HepG2 (cell line): Measurements from ENCODE around the gene APRT. TPM values are rescaled to one million over a fixed set of nuclear protein-coding genes. Genes with fewer than 3 reads are reported as not detected.
A peak's percentile ranks its signal among the peaks of the same experiment; 100 is the strongest.

Experiments used
- ATF3 ChIP-seq: sonication (generic); formaldehyde crosslinking; IDR thresholded peaks from 2 replicates; pipeline ENCODE4 v1.4.0; 2020; ENCODE audit warnings: missing genetic modification reagents
- GABPA ChIP-seq, 2 experiments: IDR thresholded peaks; 2 replicates each; pipeline ENCODE4 v1.6.1; 2011 to 2016; ENCODE audit warnings: low read depth in 2 of 2, low read length in 1 of 2, missing biosample characterization in 1 of 2, missing genetic modification characterization in 1 of 2
- KAT7 ChIP-seq: IDR thresholded peaks from 2 replicates; pipeline ENCODE4 v1.6.1; 2018; ENCODE audit warnings: borderline replicate concordance, missing compliant biosample characterization
- KIAA2018 ChIP-seq: sonication (generic); formaldehyde crosslinking; IDR thresholded peaks from 2 replicates; pipeline ENCODE4 v1.5.0; 2020; ENCODE audit warnings: mild to moderate bottlenecking, missing genetic modification reagents, borderline replicate concordance
- KLF6 ChIP-seq: IDR thresholded peaks from 2 replicates; pipeline ENCODE4 v1.8.0; 2016; ENCODE audit warnings: missing biosample characterization, missing genetic modification reagents
- MAX ChIP-seq: IDR thresholded peaks from 2 replicates; pipeline ENCODE4 v1.6.1; 2012; ENCODE audit warnings: inconsistent platforms
- SIX1 ChIP-seq: sonication (generic); formaldehyde crosslinking; IDR thresholded peaks from 2 replicates; pipeline ENCODE4 v1.4.0; 2020; ENCODE audit warnings: missing genetic modification reagents, borderline replicate concordance
- SP2 ChIP-seq: sonication (generic); formaldehyde crosslinking; IDR thresholded peaks from 2 replicates; pipeline ENCODE4 v1.5.1; 2020; ENCODE audit warnings: mild to moderate bottlenecking, missing genetic modification reagents
- YEATS4 ChIP-seq: sonication (generic); formaldehyde crosslinking; IDR thresholded peaks from 2 replicates; pipeline ENCODE4 v1.4.0; 2020; ENCODE audit warnings: missing genetic modification reagents, borderline replicate concordance
- ZBTB10 ChIP-seq: sonication (generic); formaldehyde crosslinking; IDR thresholded peaks from 2 replicates; pipeline ENCODE4 v1.4.0; 2020; ENCODE audit warnings: missing genetic modification reagents, borderline replicate concordance
- ZBTB33 ChIP-seq: sonication (generic); formaldehyde crosslinking; IDR thresholded peaks from 2 replicates; pipeline ENCODE4 v1.4.0; 2020; ENCODE audit warnings: missing genetic modification reagents
- ZNF180 ChIP-seq: sonication (generic); formaldehyde crosslinking; IDR thresholded peaks from 2 replicates; pipeline ENCODE4 v1.4.0; 2020; ENCODE audit warnings: low read depth, missing genetic modification reagents, borderline replicate concordance
- ZNF234 ChIP-seq: sonication (generic); formaldehyde crosslinking; conservative IDR thresholded peaks from 2 replicates; pipeline ENCODE4 v1.5.1; 2020; ENCODE audit warnings: mild to moderate bottlenecking, missing genetic modification reagents
- ZNF543 ChIP-seq: sonication (generic); formaldehyde crosslinking; IDR thresholded peaks from 2 replicates; pipeline ENCODE4 v1.4.0; 2020; ENCODE audit warnings: mild to moderate bottlenecking, missing genetic modification reagents
- polyA plus RNA-seq, 8 experiments: library from polyadenylated mRNA; depleted of rRNA in 3 of 8; stranded (reverse) in 7 of 8; unstranded in 1 of 8; fragments of >200 nt; fragmentation: Illumina TruSeq in 4 of 8; extraction: Trizol in 4 of 8; gene quantifications; 2 replicates each; pipeline versions ENCODE4 v1.2.1 to v1.2.3, GENCODE V29; 2011 to 2016; ENCODE audit warnings: low read depth in 4 of 8, missing spikeins in 1 of 8, mixed read lengths in 1 of 8; ENCODE audit not compliant: insufficient read depth in 1 of 8
- total RNA-seq, 5 experiments: library from RNA; depleted of rRNA; stranded (reverse); fragments of >200 nt; fragmentation: Illumina TruSeq; extraction: Trizol; gene quantifications; 2 replicates each; pipeline ENCODE4 v1.2.3, GENCODE V29; 2016; ENCODE audit warnings: low read depth in 1 of 5

The APRT gene
- total and polyA plus RNA-seq, 2 of the 13 experiments (the other 11 are each of a cell fraction or from before 2014, with no cell fraction given) = 155 to 242 TPM

- TF ChIP-seq ZBTB33 (CRISPR knock-in tag) (peak; percentile 8; the same call in 1 of the 2 replicates), ATF3 (CRISPR knock-in tag) (no peak), ZNF543 (peak; percentile 83), ZNF180 (peak; percentile 46; the same call in 1 of the 2 replicates), KIAA2018 (no peak), SIX1 (CRISPR knock-in tag) (no peak), ZBTB10 (CRISPR knock-in tag) (peak; percentile 51; the same call in 1 of the 2 replicates), SP2 (CRISPR knock-in tag) (peak; percentile 63), KLF6 (CRISPR knock-in tag) (peak; percentile 64; the same call in 1 of the 2 replicates), ZNF234 (CRISPR knock-in tag) (no peak), GABPA (IDR thresholded peaks at IDR 0.05; ENCODE audit: low read depth, low read length) (no peak), GABPA (CRISPR knock-in tag; IDR thresholded peaks at IDR 0.05; ENCODE audit: low read depth) (0 out of 2 replicates have a peak, but pooled peaks have one; percentile 16), KAT7 (no peak; the same call in 1 of the 2 replicates), YEATS4 (CRISPR knock-in tag) (peak; percentile 53; the same call in 1 of the 2 replicates), MAX (peak; percentile 93)
These were observed 45.4 kb upstream of the APRT start, which contains the start of the genes GALNS and TRAPPC2L (continued) for GRCh38 chr16:88856828-88857727.
